Natural killer cell treated with Interleukin-12 subunit alpha and Interleukin-12 subunit beta and Interleukin-15 and Interleukin-18, amount 100 ng/mL, for 72 hours (primary cell): ENCODE measurements around the gene ARFGEF3. TPM values are rescaled to one million over a fixed set of nuclear protein-coding genes. Genes with fewer than 3 reads are reported as not detected.

Source experiments
- ATAC-seq, 2 donors: fragments of 150-1000 bp; cut with Tn5 transposase in 1 of 2; sonication (Bioruptor Pico), chemical (Tn5 transposase) in 1 of 2; 2 replicates each; pipeline ENCODE4 v1.10.0; 2021
- DNase-seq: peaks from one replicate; pipeline ENCODE4 v3.0.0; 2022; ENCODE audit warnings: low spot score
- H3K27ac Mint-ChIP-seq, 2 donors: 1 replicate in 1 of 2; 2 replicates in 1 of 2; pipeline ENCODE4 v1.8.0; 2022; ENCODE audit warnings: mixed read lengths in 2 of 2, mild to moderate bottlenecking in 1 of 2, moderate library complexity in 1 of 2
- H3K27me3 Mint-ChIP-seq, 2 donors: 1 replicate in 1 of 2; 2 replicates in 1 of 2; pipeline ENCODE4 v1.8.0; 2022; ENCODE audit warnings: mixed read lengths in 2 of 2
- H3K36me3 Mint-ChIP-seq: one replicate; pipeline ENCODE4 v1.8.0; 2022; ENCODE audit warnings: mixed read lengths
- H3K4me1 Mint-ChIP-seq, 2 donors: 1 replicate in 1 of 2; 2 replicates in 1 of 2; pipeline ENCODE4 v1.8.0; 2022; ENCODE audit warnings: low read depth in 2 of 2, mixed read lengths in 2 of 2, mild to moderate bottlenecking in 1 of 2
- H3K4me3 Mint-ChIP-seq: one replicate; pipeline ENCODE4 v1.8.0; 2022; ENCODE audit warnings: mixed read lengths
- H3K9me3 Mint-ChIP-seq: 2 replicates; pipeline ENCODE4 v1.8.0; 2022; ENCODE audit warnings: mixed read lengths
- total RNA-seq, 2 donors: library from RNA; stranded (reverse); gene quantifications; one replicate each; pipeline ENCODE4 v1.2.3, GENCODE V29; 2022

The ARFGEF3 gene
- total RNA-seq, 2 donors from 2014 or later: 0.25 to 0.45 TPM

GRCh38 chr6:138142806-138143205 is 18.9 kb upstream of the ARFGEF3 start:
- no peaks in the 10 kb centered on the region for H3K4me1 Mint-ChIP-seq
- ATAC-seq: no peak
- no peak overlapping the region for H3K4me3 Mint-ChIP-seq
- no peak overlapping the region for H3K27ac Mint-ChIP-seq
- H3K27me3 Mint-ChIP-seq: peaks cover 26 to 39% of the 10 kb centered on the region in 2 donors
- H3K36me3 Mint-ChIP-seq: no peaks in the 10 kb centered on the region
- DNase-seq: no peak
- no peaks in the 10 kb centered on the region for H3K9me3 Mint-ChIP-seq

GRCh38 chr6:138145402-138145801 is 16.3 kb upstream of the ARFGEF3 start:
- ATAC-seq: no peak
- Mint-ChIP-seq H3K27me3 (peaks cover 25 to 44% of the 10 kb centered on the region in 2 donors), H3K4me1 (no peaks in the 10 kb centered on the region), H3K9me3 (no peaks in the 10 kb centered on the region), H3K27ac (no peak overlapping the region), H3K4me3 (no peak overlapping the region), H3K36me3 (no peaks in the 10 kb centered on the region)
- no peak for DNase-seq

- no peak for ATAC-seq
- Mint-ChIP-seq H3K27me3 (peaks cover 30 to 48% of the 10 kb centered on the region in 2 donors), H3K9me3 (no peaks in the 10 kb centered on the region), H3K27ac (no peak overlapping the region), H3K4me3 (no peak overlapping the region), H3K4me1 (no peaks in the 10 kb centered on the region), H3K36me3 (no peaks in the 10 kb centered on the region)
- no peak for DNase-seq
Measured at GRCh38 chr6:138146544-138146943, 15.2 kb upstream of the ARFGEF3 start.

GRCh38 chr6:138155443-138155842 is 6.3 kb upstream of the ARFGEF3 start:
- Mint-ChIP-seq H3K4me3 (no peak overlapping the region), H3K4me1 (no peaks in the 10 kb centered on the region), H3K27me3 (peaks cover 32 to 67% of the 10 kb centered on the region in 2 donors), H3K36me3 (peaks cover 16% of the 10 kb centered on the region), H3K9me3 (peaks cover 7% of the 10 kb centered on the region), H3K27ac (no peak overlapping the region)
- ATAC-seq: no peak
- DNase-seq: no peak

GRCh38 chr6:138157986-138158638 is 3.6 kb upstream of the ARFGEF3 start:
- Mint-ChIP-seq H3K4me1 (peaks cover 12 to 13% of the 10 kb centered on the region in 2 donors), H3K27me3 (peaks cover 37 to 64% of the 10 kb centered on the region in 2 donors), H3K4me3 (no peak overlapping the region), H3K9me3 (peaks cover 5% of the 10 kb centered on the region), H3K27ac (no peak overlapping the region), H3K36me3 (peaks cover 5% of the 10 kb centered on the region)
- ATAC-seq (no peak), DNase-seq (no peak)

- Mint-ChIP-seq H3K27me3 (peaks cover 40 to 64% of the 10 kb centered on the region in 2 donors), H3K27ac (no peak overlapping the region), H3K9me3 (no peaks in the 10 kb centered on the region), H3K4me3 (no peak overlapping the region), H3K4me1 (peaks cover 12 to 13% of the 10 kb centered on the region in 2 donors), H3K36me3 (no peaks in the 10 kb centered on the region)
- ATAC-seq (no peak), DNase-seq (no peak)
Measured at GRCh38 chr6:138159246-138159645, 2.5 kb upstream of the ARFGEF3 start.

GRCh38 chr6:138160329-138161087 is 1.2 kb upstream of the ARFGEF3 start:
- no peaks in the 10 kb centered on the region for H3K9me3 Mint-ChIP-seq
- H3K27ac Mint-ChIP-seq: no peak overlapping the region
- no peaks in the 10 kb centered on the region for H3K36me3 Mint-ChIP-seq
- DNase-seq (no peak), ATAC-seq (no peak)
- peaks cover 12 to 13% of the 10 kb centered on the region in 2 donors for H3K4me1 Mint-ChIP-seq
- peaks cover 35 to 58% of the 10 kb centered on the region in 2 donors for H3K27me3 Mint-ChIP-seq
- peak overlapping the region; percentile 4 for H3K4me3 Mint-ChIP-seq

- H3K27me3 Mint-ChIP-seq: peaks cover 35 to 57% of the 10 kb centered on the region in 2 donors
- no peaks in the 10 kb centered on the region for H3K9me3 Mint-ChIP-seq
- H3K4me1 Mint-ChIP-seq: peaks cover 12 to 13% of the 10 kb centered on the region in 2 donors
- no peaks in the 10 kb centered on the region for H3K36me3 Mint-ChIP-seq
- ATAC-seq: no peak
- no peak for DNase-seq
- H3K27ac Mint-ChIP-seq: no peak overlapping the region
- peak overlapping the region; percentile 4 for H3K4me3 Mint-ChIP-seq
Measured at GRCh38 chr6:138161088-138161337, 726 bp upstream of the ARFGEF3 start.

GRCh38 chr6:138162111-138162954 is 594 bp downstream of the ARFGEF3 start:
- Mint-ChIP-seq H3K9me3 (no peaks in the 10 kb centered on the region), H3K27ac (no peak overlapping the region), H3K36me3 (no peaks in the 10 kb centered on the region), H3K27me3 (peaks cover 38 to 62% of the 10 kb centered on the region in 2 donors), H3K4me1 (peaks cover 12 to 13% of the 10 kb centered on the region in 2 donors), H3K4me3 (peak overlapping the region; percentile 57)
- DNase-seq (no peak), ATAC-seq (peak; percentile 42 to 43)

- Mint-ChIP-seq H3K27ac (no peak overlapping the region), H3K36me3 (no peaks in the 10 kb centered on the region)
- ATAC-seq: no peak
Measured at GRCh38 chr6:138162955-138163575, 1.3 kb downstream of the ARFGEF3 start.

GRCh38 chr6:138175596-138175995 is 13.9 kb downstream of the ARFGEF3 start:
- no peak overlapping the region for H3K27ac Mint-ChIP-seq
- peaks cover 30 to 60% of the 10 kb centered on the region in 2 donors for H3K27me3 Mint-ChIP-seq
- DNase-seq (no peak), ATAC-seq (no peak)
- peaks cover 33% of the 10 kb centered on the region for H3K36me3 Mint-ChIP-seq
- peaks cover 10% of the 10 kb centered on the region for H3K9me3 Mint-ChIP-seq
- no peaks in the 10 kb centered on the region for H3K4me1 Mint-ChIP-seq
- H3K4me3 Mint-ChIP-seq: no peak overlapping the region

More at GRCh38 chr6:138162955-138163575, 1.3 kb downstream of the ARFGEF3 start:
- DNase-seq: no peak
- Mint-ChIP-seq H3K4me1 (peaks cover 12 to 13% of the 10 kb centered on the region in 2 donors), H3K27me3 (peaks cover 44 to 67% of the 10 kb centered on the region in 2 donors), H3K9me3 (no peaks in the 10 kb centered on the region), H3K4me3 (peak overlapping the region; percentile 57)

GRCh38 chr6:138176652-138177232 is 15.0 kb downstream of the ARFGEF3 start:
- H3K9me3 Mint-ChIP-seq: peaks cover 10% of the 10 kb centered on the region
- no peaks in the 10 kb centered on the region for H3K4me1 Mint-ChIP-seq
- H3K27me3 Mint-ChIP-seq: peaks cover 30 to 58% of the 10 kb centered on the region in 2 donors
- DNase-seq (no peak), ATAC-seq (no peak)
- H3K4me3 Mint-ChIP-seq: no peak overlapping the region
- H3K27ac Mint-ChIP-seq: no peak overlapping the region
- peaks cover 33% of the 10 kb centered on the region for H3K36me3 Mint-ChIP-seq
